IMR-90 (cell line): ENCODE measurements around the gene FNDC3B. TPM values are rescaled to one million over a fixed set of nuclear protein-coding genes. Genes with fewer than 3 reads are reported as not detected.

Experiments
- ATAC-seq: fragments of 200-7000 bp; cut with Tn5 transposase; 2 replicates; pipeline ENCODE4 v1.9.1; 2020; ENCODE audit warnings: low read depth, mild to moderate bottlenecking, moderate library complexity
- BruUV-seq: library from RNA; stranded (reverse); fragments of 400-500 nt; replicated peaks from 2 replicates; lab custom pipeline; 2021; lab: Mats Ljungman, UMichigan
- CTCF ChIA-PET: fragments of 300-600 bp; formaldehyde crosslinking; extraction: SDS; loops from one replicate; lab custom pipeline; 2021; ENCODE audit warnings: antibody characterized with exemption; lab: Yijun Ruan, JAX
- POLR2A ChIA-PET: fragments of 300-600 bp; sonication (Branson Sonifier 250); formaldehyde crosslinking; loops from one replicate; lab custom pipeline; 2022; ENCODE audit warnings: antibody characterized with exemption; ENCODE audit not compliant: unreplicated experiment; lab: Charles Lee
- DNase-seq: peaks from one replicate; pipeline ENCODE4 v3.0.0; 2013
- H2AFZ ChIP-seq: replicated peaks from 2 replicates; pipeline ENCODE3; 2013; ENCODE audit warnings: low read length, mild to moderate bottlenecking; ENCODE audit not compliant: poor library complexity
- H2AK5ac ChIP-seq: 2 replicates; pipeline ENCODE4 v1.6.1; 2013; ENCODE audit warnings: low read depth, low read length, inconsistent platforms
- H2AK9ac ChIP-seq: replicated peaks from 2 replicates; pipeline ENCODE3; 2013; ENCODE audit warnings: mild to moderate bottlenecking, low read depth, low read length, moderate library complexity; ENCODE audit not compliant: poor library complexity
- H2BK120ac ChIP-seq: 2 replicates; pipeline ENCODE4 v1.6.1; 2013; ENCODE audit warnings: low read depth, low read length, inconsistent platforms
- H2BK15ac ChIP-seq: 3 replicates; pipeline ENCODE4 v1.6.1; 2013; ENCODE audit warnings: low read depth, low read length, inconsistent platforms
- H2BK20ac ChIP-seq: 2 replicates; pipeline ENCODE4 v1.6.1; 2013; ENCODE audit warnings: low read depth, mild to moderate bottlenecking, inconsistent platforms, low read length, moderate library complexity
- H2BK5ac ChIP-seq: 2 replicates; pipeline ENCODE4 v1.6.1; 2013; ENCODE audit warnings: mild to moderate bottlenecking, low read depth, low read length, inconsistent platforms; ENCODE audit not compliant: poor library complexity, severe bottlenecking
- H3K14ac ChIP-seq: replicated peaks from 2 replicates; pipeline ENCODE4 v1.6.1; 2013; ENCODE audit warnings: low read depth, low read length, inconsistent platforms
- H3K18ac ChIP-seq: 2 replicates; pipeline ENCODE4 v1.6.1; 2013; ENCODE audit warnings: low read depth, low read length, control low read depth
- H3K23ac ChIP-seq: 2 replicates; pipeline ENCODE4 v1.6.1; 2013; ENCODE audit warnings: low read depth, low read length, inconsistent platforms
- H3K27ac ChIP-seq: 2 replicates; pipeline ENCODE4 v1.5.1; 2013; ENCODE audit warnings: mild to moderate bottlenecking, control low read depth, low read length; ENCODE audit not compliant: insufficient read depth
- H3K27me3 ChIP-seq: 2 replicates; pipeline ENCODE4 v1.6.1; 2013; ENCODE audit warnings: low read length; ENCODE audit not compliant: control insufficient read depth, insufficient read depth
- H3K36me3 ChIP-seq: 2 replicates; pipeline ENCODE4 v1.6.1; 2013; ENCODE audit warnings: low read length, mixed read lengths; ENCODE audit not compliant: control insufficient read depth, insufficient read depth
- H3K4ac ChIP-seq: 2 replicates; pipeline ENCODE4 v1.6.1; 2013; ENCODE audit warnings: low read depth, low read length, inconsistent platforms
- H3K4me1 ChIP-seq: 2 replicates; pipeline ENCODE4 v1.6.1; 2013; ENCODE audit warnings: low read length, mixed read lengths; ENCODE audit not compliant: control insufficient read depth, insufficient read depth
- H3K4me2 ChIP-seq: 2 replicates; pipeline ENCODE4 v1.6.1; 2013; ENCODE audit warnings: low read depth, mild to moderate bottlenecking, control low read depth, low read length, moderate library complexity
- H3K4me3 ChIP-seq: 2 replicates; pipeline ENCODE4 v1.5.1; 2013; ENCODE audit warnings: low read depth, mild to moderate bottlenecking, control low read depth, low read length, moderate library complexity; ENCODE audit not compliant: insufficient read depth
- H3K56ac ChIP-seq: 2 replicates; pipeline ENCODE4 v1.6.1; 2013; ENCODE audit warnings: low read length, inconsistent platforms; ENCODE audit not compliant: insufficient read depth; ENCODE audit errors: extremely low read depth
- H3K79me1 ChIP-seq, 2 experiments: 2 replicates each; pipeline ENCODE4 v1.6.1; 2013; ENCODE audit warnings: low read length in 2 of 2, inconsistent platforms in 1 of 2, low read depth in 1 of 2
- H3K9ac ChIP-seq: 2 replicates; pipeline ENCODE4 v1.6.1; 2013; ENCODE audit warnings: low read depth, low read length, control low read depth
- H3K9me1 ChIP-seq: 2 replicates; pipeline ENCODE4 v1.6.1; 2013; ENCODE audit warnings: low read length, inconsistent platforms; ENCODE audit not compliant: insufficient read depth
- H3K9me3 ChIP-seq: 2 replicates; pipeline ENCODE4 v1.6.1; 2013; ENCODE audit warnings: low read length; ENCODE audit not compliant: control insufficient read depth, insufficient read depth
- H4K20me1 ChIP-seq: 2 replicates; pipeline ENCODE4 v1.6.1; 2013; ENCODE audit warnings: low read length, inconsistent platforms; ENCODE audit not compliant: insufficient read depth
- H4K5ac ChIP-seq: 2 replicates; pipeline ENCODE4 v1.6.1; 2013; ENCODE audit warnings: mild to moderate bottlenecking, low read depth, low read length, control low read depth
- H4K8ac ChIP-seq, 2 experiments: 2 replicates each; pipeline ENCODE4 v1.6.1; 2013; ENCODE audit warnings: low read depth in 2 of 2, low read length in 2 of 2, control low read depth in 1 of 2, inconsistent platforms in 1 of 2
- H4K91ac ChIP-seq: 2 replicates; pipeline ENCODE4 v1.6.1; 2013; ENCODE audit warnings: low read depth, low read length, inconsistent platforms; ENCODE audit not compliant: insufficient read depth
- BHLHE40 ChIP-seq: fragments of 150-350 bp; IDR thresholded peaks from 2 replicates; pipeline ENCODE4 v1.6.1; 2016; ENCODE audit warnings: mild to moderate bottlenecking, low read depth, low read length
- CEBPB ChIP-seq: IDR thresholded peaks from 2 replicates; pipeline ENCODE4 v1.6.1; 2012; ENCODE audit warnings: low read depth, low read length, improper control_type of control experiment
- MAFK ChIP-seq: IDR thresholded peaks from 2 replicates; pipeline ENCODE4 v1.6.1; 2012; ENCODE audit warnings: low read depth, low read length, improper control_type of control experiment
- MXI1 ChIP-seq: IDR thresholded peaks from 2 replicates; pipeline ENCODE4 v1.6.1; 2012; ENCODE audit warnings: low read depth, mild to moderate bottlenecking, low read length, moderate library complexity, borderline replicate concordance
- NFE2L2 ChIP-seq: fragments of 150-350 bp; IDR thresholded peaks from 2 replicates; pipeline ENCODE4 v1.6.1; 2016; ENCODE audit warnings: low read depth, mild to moderate bottlenecking, low read length
- RAD21 ChIP-seq: IDR thresholded peaks from 2 replicates; pipeline ENCODE4 v1.6.1; 2012; ENCODE audit warnings: low read length, improper control_type of control experiment
- WGBS, 2 experiments: methylation state at CpG; one replicate each; pipeline versions ENCODE4 v1.1.5 to v1.1.7; 2013; ENCODE audit warnings: missing lambda C conversion rate in 2 of 2; ENCODE audit not compliant: insufficient read length in 1 of 2; ENCODE audit errors: extremely low coverage in 2 of 2; 5-methylcytosine and 5-hydroxymethylcytosine counted together
- dilution Hi-C: fragments of 300-500 bp; cut with HindIII; formaldehyde crosslinking; loops from one replicate; pipeline ENCODE4 v1.14.3; 2018; ENCODE audit warnings: low sequenced_read_pairs; ENCODE audit not compliant: unreplicated experiment
- in situ Hi-C: fragments of 300-500 bp; cut with MboI; formaldehyde crosslinking; loops from 3 replicates; pipeline ENCODE4 v1.14.3; 2019; ENCODE audit warnings: low sequenced_read_pairs, inconsistent platforms, mixed read lengths
- intact Hi-C: fragments of 100-400 bp; cut with micrococcal nuclease; formaldehyde crosslinking; loops from 2 replicates; pipeline ENCODE4 v1.10.0; 2022
- polyA plus RNA-seq, 3 experiments: library from polyadenylated mRNA; depleted of rRNA; stranded (reverse); fragments of >200 nt; gene quantifications; 2 replicates each; pipeline ENCODE4 v1.2.3, GENCODE V29; 2012; ENCODE audit warnings: low replicate concordance in 1 of 3
- total RNA-seq: library from RNA; depleted of rRNA; stranded (reverse); fragments of >200 nt; gene quantifications from 2 replicates; pipeline ENCODE4 v1.2.3, GENCODE V29; 2012

FNDC3B gene
- total and polyA plus RNA-seq, 2 of the 4 experiments (the other 2 are of a cell fraction), result 23.9 to 150 TPM

GRCh38 chr3:172051957-172052354 lies 12.6 kb downstream of the FNDC3B start:
- ATAC-seq, result no peak
- no peak overlapping the region for H2AK9ac ChIP-seq
- H2AK5ac ChIP-seq, result no peak overlapping the region
- H3K79me1 ChIP-seq, result peaks cover 19 to 66% of the 10 kb centered on the region in 2 experiments
- no peak overlapping the region for H2BK20ac ChIP-seq
- intact Hi-C loops, result no loop called here
- H4K91ac ChIP-seq, result no peak overlapping the region
- H3K4ac ChIP-seq, result no peak overlapping the region
- H3K9me1 ChIP-seq, result peaks cover 20% of the 10 kb centered on the region
- no peak overlapping the region for H3K23ac ChIP-seq
- H3K36me3 ChIP-seq, result peaks cover 33% of the 10 kb centered on the region
- no TSS peak for BruUV-seq
- H3K4me1 ChIP-seq, result peaks cover 12% of the 10 kb centered on the region
- TF ChIP-seq BHLHE40 (no peak), NFE2L2 (no peak), MAFK (no peak), CEBPB (no peak), MXI1 (no peak), RAD21 (no peak)
- H4K5ac ChIP-seq, result no peak overlapping the region
- no peak overlapping the region for H3K9ac ChIP-seq
- no peak overlapping the region for H3K18ac ChIP-seq
- dilution Hi-C loops, result no loop called here
- H3K4me2 ChIP-seq, result no peak overlapping the region
- no peak overlapping the region for H2AFZ ChIP-seq
- H2BK5ac ChIP-seq, result no peak overlapping the region
- in situ Hi-C loops, result no loop called here
- no peak overlapping the region for H2BK15ac ChIP-seq
- no peak for DNase-seq
- no peak overlapping the region for H3K4me3 ChIP-seq
- H3K14ac ChIP-seq, result no peak overlapping the region
- H3K27ac ChIP-seq, result no peak overlapping the region
- ChIA-PET CTCF (no interaction called here), POLR2A (interaction anchor here (0.6 kb wide), 1 partner anchor 281 kb away, joined by 22 read pairs; no protein-coding TSS in a partner anchor)
- no peaks in the 10 kb centered on the region for H3K27me3 ChIP-seq
- no CpG with 5 or more reads among the region's 5 CpGs for WGBS, 2 experiments
- no peak overlapping the region for H2BK120ac ChIP-seq
- H4K20me1 ChIP-seq, result peaks cover 83% of the 10 kb centered on the region
- no peak overlapping the region for H4K8ac ChIP-seq
- no peak overlapping the region for H3K56ac ChIP-seq
- no peaks in the 10 kb centered on the region for H3K9me3 ChIP-seq
